GM19324 (cell line): Measurements from ENCODE around the gene TREH.

ENCODE experiments used
- ATAC-seq: cut with Tn5 transposase; IDR thresholded peaks from one replicate; pipeline ENCODE4 v1.9.1; 2021; ENCODE audit warnings: mild to moderate bottlenecking, moderate library complexity; ENCODE audit not compliant: unreplicated experiment, low FRiP score

Gene TREH

DNA sequence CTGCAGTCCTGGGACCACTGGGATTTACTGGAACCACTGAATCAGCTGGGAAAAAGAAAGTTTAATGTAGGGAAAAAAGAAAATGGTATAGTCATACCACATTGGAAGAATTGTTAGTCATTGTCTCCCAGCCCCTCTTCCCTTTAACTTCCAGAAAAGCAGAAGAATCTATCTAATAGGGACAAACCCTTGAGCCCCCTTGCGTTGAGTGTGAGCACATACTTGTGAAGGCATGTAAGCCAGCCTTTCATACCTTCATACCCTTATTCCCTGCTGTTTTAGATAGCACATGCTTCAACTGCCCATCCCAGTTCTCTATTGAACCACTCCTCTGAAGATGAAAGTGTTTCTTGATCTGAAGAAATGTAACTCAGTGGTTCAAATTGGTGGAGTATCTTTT, 6.6 kb downstream of the TREH start:
- ATAC-seq: no peak

DNA sequence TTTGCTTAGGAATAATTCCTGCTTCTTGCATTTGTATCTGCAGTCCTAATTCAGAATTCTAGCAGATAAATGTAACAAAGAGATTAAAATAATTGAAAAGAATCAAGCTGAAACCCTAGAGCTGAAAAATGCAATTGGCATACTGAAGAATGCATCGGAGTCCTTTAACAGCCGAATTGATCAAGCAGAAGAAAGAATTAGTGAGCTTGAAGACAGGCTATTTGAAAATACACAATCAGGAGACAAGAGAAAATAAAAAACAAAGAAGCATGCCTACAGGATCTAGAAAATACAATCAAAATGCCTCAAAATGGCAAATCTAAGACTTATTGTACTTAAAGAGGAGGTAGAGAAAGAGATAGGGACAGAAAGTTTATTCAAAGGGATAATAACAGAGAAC, 8.2 kb downstream of the TREH start:
- no peak for ATAC-seq

DNA sequence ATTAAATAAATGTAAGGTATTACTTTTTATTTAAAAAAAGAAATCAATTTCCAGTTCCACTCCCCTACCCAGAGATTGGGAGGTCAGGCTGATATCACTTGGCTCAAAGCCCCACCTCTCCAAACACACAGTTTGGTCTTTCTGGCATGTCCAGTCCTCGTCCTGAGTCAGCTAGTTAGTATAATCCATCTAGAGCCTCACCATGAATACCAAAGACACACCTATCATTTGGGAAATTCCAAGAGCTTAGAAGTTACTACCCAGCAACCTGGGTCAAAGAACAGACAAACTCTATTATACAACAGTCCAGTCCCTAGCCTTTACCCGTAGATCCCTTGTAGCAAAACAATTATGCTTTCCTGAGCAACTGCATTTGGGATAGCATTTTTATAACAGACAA, 9.4 kb downstream of the TREH start:
- no peak for ATAC-seq

DNA sequence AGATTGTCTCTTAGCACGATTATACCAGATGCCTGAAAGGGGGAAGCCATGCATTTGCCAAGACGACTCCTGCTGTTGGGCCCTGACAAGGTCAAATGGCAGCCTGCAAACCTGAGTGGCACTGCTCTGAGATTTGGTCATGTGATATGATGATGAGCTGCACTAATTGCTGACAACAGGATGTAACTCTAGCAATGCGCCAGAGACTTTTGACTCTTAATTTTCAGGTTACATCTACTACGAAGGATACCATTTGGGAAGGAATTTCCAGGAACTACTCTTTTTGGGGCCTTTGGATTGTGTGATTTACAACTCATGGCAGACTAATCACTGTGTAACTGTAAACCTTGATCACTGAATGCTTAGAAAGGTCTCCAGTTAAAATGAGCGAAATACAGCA, 13.1 kb downstream of the TREH start:
- ATAC-seq: no peak

DNA sequence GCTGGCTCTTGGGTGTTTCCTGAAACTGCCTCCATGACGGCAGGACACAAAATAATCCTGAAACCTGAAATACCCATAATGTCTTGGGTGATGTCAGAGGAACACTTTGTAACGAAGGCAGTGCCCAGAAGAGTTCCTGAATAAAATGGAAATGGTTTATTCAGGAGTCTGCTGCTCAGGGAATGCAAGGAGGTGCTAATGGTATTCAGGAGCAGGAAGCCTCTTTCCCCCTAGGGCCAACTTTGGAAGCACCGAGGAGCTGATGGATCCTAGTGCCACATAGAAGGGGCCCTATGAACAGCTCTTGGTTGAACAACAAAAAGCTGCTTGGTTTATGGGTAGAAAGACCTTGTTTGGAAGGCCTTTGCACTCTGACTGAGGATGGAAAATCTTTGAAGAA, 15.5 kb downstream of the TREH start:
- no peak for ATAC-seq

DNA sequence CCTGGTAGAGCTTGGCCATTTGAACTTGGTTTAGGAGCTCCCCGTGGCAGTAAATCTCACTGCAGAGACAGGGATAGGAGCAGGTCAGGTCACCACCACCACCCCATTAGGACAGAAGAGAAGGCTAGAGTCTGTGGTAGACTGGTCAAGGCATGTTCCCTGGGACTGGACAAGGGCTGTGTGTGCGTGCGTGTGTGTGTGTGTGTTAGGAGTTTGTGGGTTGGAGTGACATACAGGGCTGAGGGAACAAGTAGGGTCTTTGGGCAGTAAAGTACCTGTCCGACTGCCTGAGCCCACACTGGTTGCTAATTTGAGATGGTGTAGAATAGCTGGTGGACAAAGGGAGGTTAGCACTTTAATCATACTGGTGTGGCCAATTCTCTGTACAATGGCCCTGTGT, 16.1 kb downstream of the TREH start:
- ATAC-seq: no peak

DNA sequence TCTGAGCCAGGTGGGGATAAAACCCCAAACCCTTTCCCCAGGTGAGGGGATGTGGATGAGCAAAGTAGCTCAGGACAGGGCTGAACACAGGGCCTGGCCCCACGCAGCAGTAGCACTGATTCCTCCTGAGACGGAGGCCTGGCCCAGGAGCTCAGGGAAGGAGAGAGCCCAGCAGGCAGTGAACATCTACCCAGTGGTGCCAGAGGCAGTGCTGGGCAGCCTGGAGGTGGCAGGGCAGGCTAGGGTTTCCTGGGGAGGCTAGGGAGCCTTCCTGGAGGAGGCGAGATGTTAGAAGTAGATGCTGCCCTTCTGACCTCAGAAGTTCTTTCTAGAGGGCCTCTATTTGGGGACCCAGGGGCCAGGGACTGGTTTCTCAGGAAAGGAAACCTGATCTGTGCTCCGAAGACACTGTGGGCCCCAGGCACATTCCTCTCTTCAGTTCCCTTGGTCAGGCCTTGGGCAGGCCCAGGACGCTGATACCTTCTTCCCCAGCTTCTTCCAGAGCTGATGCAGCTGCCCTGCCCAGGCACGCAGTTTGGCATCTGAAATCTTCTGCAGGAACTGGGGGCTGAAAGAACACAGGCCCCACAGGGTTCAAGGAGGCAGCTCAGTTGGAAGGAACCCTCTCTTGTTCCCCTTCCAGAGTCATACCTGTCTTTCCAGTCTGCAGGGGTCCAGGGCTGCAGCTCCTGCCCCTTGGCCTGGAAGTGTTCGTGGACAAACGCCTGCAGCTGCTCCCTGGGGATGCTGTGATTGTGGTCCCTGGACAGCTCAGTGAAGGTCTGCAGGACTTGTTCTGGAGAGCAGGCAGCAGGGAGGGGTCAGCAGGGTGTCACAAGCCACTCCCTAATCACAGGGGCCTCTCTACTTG, 16.8 kb downstream of the TREH start:
- ATAC-seq: no peak

DNA sequence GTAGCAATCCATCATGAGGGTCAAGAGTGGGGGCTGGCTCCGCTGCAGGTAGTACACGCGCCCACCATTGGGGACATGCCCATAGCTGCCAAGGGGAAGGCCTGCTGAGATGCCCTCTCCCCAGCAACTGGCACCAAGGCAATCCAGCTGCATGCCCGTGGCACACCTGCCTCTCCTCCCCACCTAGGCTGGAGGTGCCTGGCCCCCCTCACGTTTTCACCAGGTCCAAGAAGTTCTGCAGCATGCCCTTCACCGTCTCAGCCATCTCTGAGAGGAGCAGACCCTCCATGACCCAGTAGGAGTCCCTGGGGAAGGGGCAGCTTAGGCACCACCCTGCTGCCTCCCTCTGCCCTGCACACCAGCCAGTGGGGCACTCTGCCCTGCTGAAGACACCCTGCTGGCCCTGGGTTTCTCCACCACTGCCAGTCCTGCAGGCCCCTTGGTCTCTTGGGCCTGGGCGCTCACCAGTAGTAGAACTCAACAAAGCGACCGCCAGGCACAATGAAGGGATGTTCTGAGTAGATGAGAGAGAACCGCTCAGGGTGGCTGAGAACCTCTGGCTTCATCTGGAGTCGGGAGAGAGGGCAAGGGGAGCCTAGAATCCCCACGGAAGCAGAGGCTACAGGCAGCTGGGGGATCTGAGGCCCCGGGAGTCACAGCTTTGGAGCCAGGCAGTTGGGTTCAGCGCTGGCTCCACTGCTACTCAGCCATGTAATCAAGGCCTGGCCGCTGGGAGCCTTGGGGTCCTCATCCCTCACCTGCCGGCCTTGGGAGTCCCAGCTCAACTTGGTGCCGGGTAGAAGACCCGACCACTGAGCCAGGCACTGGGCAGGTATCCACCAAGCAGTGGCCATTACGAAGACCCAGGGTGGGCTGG, 17.8 kb downstream of the TREH start:
- no peak for ATAC-seq

DNA sequence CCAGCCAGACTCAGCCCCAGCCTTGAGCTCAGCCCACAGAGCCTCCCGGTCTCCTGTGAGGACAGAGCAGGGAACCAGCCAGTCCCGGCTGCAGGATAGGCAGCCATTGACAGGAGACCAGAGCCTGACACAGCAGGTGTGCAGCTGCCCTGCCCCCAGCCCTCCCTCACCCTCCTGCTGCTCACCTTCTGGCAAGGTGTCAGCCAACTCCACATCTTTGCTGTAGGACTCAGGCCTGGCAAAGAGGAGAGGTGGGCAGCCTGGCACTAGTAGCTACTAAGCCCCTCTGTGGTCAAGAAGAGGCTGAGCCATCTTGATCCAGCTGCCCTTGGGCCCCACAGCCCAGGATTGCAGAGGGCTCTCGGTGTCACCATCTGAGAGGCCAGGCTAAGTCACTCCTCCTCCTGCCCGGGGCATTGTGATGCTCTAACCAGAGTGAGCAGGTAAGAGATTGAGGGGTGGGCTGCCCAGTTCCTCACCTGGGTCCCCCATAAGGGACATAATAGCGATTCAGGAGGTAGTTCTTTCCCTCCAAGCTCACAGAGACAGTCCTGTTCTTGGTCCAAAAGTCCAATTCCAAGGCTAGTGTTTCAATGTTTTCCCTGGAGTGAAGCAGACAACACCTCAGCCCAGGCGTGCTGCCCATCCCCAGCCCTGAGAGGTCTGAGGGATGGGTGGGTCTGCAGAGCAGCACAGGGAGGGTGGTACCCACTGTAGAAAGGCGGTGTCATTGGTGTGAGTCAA, 18.6 kb downstream of the TREH start:
- ATAC-seq: no peak

DNA sequence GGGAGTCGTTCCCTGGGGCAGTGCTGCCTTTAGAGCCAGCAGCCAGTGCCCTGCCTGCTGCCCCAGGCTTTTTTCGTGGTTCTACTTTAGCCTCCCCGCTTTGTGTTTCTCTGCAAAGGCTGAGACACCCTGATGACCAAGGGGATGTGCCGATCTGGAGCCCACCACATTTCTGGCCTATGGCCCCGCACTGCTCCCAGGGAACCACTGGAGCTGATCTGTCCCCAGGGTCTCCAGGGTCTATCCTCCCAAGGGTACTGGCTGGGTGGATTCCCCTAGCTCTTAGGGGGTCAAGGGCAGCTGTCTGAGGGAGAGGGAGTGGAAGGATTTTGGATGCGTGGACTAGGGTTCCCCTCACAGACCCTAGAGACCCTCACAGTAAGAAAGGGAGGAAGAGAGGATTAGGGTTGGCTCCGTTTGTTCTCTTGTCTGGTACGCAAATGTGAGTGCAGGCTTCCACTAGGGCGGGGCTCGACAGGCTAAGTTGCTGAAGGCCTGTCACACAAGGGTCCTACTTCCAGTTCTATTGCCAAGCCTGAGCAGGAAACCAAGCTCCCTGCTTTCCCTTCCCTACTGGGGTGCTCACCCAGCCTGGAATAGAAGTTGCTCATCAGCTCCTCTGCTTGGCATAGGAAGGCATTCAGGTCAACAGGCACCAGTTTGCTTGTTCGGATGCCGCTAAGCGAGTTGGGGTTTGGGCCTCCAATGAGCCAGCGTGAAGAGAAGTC, 19.3 kb downstream of the TREH start:
- no peak for ATAC-seq

DNA sequence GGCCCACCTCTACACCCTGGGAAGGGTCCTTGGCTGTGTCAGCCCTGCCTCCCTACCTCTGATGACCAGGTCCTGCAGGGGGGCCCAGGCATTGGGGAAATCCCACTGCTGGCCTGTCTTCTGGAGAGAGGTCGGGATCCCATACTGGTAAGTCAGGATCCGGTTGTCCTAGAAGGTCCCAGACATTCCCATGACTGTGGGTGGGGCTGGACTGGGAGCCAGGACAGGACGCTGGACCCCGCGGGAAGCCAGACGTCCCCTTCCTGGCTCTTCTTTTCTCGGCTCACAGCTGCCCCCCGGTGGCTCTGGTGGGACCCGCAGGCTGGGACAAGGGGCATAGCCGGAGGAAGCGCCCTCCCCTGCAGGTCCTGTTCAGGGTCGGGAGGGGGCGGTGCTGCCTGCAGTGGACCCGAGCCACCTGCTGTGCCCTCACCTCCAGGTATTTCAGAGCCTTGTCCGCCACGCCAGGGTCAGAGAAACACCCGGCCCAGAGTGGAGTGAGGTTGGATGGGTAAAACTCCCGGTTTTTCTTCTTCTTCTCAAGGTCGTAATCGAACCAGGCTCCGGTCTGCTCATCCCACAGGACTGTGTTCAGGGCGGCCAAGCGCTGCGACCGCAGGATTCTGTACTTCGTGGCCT, 20.0 kb downstream of the TREH start:
- peak; percentile 61 for ATAC-seq

DNA sequence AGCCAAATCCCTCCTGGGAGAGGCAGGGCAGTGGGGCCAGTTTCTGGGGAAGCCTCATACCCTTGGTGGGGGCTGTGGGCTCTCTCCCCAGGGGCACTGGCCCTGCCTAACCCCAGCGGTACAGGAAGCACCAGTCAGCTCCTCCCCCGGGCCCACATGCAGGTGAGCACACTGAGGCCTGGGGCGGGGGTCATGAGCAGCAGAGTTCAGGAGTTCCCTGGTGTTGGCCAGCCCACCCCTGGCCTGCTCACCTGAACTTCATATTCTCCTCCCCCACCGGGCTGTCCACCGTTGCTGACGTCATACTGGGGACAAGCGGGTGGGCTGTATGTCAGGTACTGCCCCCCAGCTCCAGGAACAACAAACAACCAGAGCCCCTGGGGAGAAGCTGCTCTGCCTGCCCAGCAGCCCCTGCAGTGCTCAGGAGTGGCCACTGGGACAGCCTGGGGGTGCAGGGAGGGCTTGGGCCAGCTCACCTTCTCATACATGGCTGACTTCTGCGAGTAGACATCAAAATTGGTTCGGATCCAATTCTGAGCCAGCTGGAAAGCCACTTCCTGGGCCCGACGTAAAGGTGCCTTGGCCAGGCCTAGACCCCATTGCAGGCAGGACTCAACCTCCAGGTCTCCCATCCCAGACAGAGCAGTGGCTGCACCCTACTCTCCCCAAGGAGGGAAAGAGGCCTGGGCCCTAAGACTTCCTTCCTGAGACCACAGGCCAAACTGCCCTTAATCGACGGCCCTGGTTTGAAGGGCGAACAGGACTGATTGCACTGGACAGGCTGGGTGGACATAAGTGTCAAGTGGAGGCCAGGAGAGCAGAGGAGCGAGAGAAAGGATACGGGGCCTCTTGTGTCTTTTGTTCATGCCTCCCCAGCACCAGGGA, 20.8 kb downstream of the TREH start:
- ATAC-seq: no peak

DNA sequence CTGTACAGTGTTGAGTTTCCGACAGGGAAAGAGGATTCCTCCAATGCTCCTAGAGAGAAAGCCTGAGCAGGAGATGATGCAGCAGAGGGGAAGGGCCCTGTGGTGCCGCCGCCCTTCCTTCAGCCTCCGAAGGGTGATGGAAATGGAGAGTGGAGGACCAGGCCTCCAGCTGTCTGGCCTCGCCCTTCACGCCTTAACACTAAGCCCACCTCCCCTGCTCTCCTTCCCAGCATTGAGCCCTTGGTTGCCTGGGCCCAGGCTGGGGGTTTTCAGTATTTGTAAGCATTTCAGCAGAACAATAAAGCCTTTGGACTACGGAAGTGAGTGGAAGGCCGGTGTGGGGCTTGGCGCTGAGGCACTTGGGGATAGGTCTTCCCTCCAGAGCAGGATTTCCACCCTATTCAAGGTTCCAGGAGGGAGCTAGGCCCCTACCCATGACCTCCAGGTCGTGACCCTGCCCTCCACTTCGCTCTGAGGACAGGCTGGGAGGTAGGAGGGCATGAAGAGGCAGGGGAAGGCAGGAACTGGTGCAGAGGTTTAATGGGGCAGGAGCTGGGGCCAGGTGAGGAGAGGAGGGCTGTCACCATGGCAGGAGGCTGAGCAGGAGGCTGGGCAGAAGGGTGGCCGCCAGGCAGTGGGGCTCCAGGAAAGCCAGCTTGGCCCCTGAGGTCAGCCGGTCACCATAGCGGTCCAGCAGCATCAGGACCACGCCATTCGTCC, 21.6 kb downstream of the TREH start:
- ATAC-seq: no peak

DNA sequence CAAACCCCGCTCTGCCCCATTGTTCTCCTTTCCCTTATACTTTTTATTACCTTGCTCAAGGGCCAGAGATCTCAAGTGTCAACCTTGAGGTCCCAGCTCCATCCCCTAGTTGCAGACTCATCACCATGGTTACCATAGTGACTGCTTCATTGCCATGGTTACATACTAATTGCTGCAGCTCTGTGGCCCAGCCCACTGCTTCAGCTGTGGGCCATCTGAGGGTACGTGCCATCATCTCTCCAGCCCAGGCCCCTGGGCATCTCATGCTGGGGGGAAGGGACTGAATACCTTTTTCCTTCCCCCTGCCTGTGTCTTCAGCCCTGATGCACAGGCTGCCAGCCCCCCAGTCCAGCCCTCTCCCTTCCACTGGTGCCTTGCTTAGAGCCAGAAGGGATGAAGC, 22.2 kb downstream of the TREH start:
- no peak for ATAC-seq

DNA sequence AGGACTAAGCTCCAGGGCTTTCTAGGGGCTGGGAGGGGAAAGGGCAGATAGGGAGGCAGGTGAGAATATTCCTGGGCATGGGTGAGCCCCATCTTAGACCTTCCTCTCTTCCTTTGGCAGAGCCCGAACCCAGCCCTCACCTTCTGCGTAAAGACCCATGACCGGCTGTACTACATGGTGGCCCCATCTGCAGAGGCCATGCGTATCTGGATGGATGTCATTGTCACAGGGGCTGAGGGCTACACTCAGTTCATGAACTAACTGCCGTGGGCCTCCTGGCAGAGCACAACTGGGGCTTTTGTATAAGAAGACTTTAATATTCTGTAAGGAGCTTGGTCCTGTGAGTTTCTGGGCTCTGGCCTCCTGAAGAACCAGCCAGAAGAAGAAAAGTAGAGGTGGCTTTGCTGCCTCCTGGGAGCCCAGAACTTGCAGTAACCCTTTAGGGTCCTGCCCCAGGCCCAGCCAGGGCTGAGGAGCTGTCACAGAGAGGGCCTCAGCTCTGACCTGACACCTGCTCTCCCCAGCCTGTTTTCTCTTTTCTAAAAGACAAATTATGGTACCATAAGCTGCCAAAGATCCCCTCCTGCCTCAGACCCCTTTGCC, 22.8 kb downstream of the TREH start:
- ATAC-seq: no peak

DNA sequence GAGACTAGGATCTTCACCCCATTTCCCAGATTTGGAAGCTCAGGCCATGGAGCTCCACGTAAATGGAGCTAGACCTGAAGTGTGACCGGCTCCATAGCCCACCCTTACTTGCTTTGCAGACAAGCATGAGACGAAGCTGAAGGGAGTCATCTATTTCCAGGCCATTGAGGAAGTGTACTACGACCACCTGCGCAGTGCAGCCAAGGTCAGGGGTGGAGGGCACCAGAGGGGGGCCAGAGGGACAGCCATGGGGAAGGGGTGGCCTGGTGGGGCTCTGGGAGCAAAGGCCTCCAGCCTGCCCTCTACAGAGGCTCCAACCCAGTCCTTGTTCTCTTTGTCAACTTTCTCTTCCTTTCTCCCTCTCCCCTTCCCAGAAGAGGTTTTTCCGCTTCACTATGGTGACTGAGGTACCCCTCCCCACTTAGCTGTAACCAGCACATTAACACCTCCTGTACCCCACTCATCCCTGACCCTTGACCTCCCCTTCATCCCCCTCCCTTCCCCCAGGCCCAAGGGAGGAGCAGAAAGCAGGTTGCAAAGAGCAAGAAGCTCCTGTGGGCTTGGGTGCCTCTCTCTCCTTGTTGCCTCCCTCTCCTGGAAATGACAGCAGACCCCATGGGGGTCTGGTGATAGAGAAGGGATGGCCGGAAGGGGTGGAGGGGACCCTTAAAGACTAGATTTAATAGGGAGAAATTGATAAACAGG, 23.8 kb downstream of the TREH start:
- no peak for ATAC-seq

DNA sequence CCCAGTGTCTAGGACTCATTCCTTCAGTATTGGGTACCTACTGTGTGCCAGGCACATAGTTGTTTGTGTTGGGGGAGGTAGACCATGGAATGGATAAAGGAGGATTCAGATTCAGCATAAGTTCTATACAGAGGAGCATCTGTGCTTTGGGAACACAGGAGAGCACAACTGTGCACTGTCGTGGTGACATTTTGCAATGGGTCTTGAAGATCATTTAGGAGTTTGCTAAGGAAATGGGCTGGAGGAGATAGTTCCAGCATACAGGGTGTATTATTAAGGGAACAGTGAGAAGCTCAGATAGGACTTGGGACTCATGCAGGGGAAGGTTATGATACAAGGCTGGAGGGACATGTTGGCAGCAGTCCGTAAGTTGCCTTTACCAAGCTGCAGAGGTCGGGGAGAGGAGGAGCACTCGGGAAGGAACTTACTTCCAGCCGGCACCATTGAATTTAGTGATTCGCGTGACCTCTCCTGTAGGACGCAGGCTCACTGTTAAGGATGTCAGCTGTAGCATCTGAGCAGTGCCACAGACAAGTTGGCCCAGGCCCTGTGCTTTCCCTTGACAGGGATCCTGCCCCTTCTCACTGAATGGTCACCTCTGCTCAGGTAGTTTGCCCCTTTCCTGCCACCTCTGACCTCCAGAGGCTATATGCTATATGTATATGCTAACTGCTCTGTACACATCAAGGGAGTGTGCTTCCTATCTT, 25.6 kb downstream of the TREH start:
- ATAC-seq: no peak
